ENCODE measurements around the gene STRBP. TPM values are rescaled to one million over a fixed set of nuclear protein-coding genes. Genes with fewer than 3 reads are reported as not detected.

The STRBP gene
- total and polyA plus RNA-seq, 9 of the 15 experiments (the other 6 are each of a cell fraction or from before 2014, with no cell fraction given): 27.7 to 84.0 (median 70.2) TPM

DNA sequence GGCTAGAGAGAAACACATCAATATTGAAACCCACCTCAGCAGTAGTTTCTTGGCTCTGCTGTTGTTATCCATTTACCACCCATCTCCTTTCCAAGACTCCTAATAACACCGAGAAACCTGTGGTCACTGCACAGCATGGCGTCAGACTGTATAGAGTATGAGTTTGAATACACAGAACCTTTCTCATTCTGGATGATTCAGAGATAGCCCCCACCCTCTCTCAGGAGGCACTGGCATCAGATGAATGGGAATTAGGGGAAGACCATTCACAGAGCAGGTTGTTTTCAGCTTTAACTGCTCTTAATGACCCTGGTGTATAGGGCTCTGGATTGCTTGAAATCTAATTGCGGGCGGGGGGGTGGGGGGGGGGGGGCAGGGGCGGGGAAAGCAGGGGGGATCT lies 148.3 kb downstream of the STRBP start:
- no peaks in the 10 kb centered on the region for H3K4me1 ChIP-seq (replicated peaks in 1 of 2; ENCODE audit: control insufficient read depth in 2 of 2, insufficient read depth in 2 of 2, low read length in 2 of 2)
- no peaks in the 10 kb centered on the region for H3K79me2 ChIP-seq (ENCODE audit: control insufficient read depth, insufficient read depth, low read length)
- TF ChIP-seq NBN (IDR thresholded peaks at IDR 0.05; ENCODE audit: low read depth) (no peak), THAP12 (CRISPR knock-in tag; IDR thresholded peaks at IDR 0.05) (no peak), SMC3 (conservative IDR thresholded peaks at IDR 0.05; ENCODE audit: insufficient read depth, low read depth, low read length) (no peak), TAF7 (tag; IDR thresholded peaks at IDR 0.05) (no peak), KDM4B (IDR thresholded peaks at IDR 0.05; ENCODE audit: borderline replicate concordance in 2 of 2, low read depth in 1 of 2) (no peak), ZNF175 (CRISPR knock-in tag; IDR thresholded peaks at IDR 0.05; ENCODE audit: low read depth) (no peak), TCF15 (CRISPR knock-in tag; IDR thresholded peaks at IDR 0.05) (no peak), POLR3G (IDR thresholded peaks at IDR 0.05; ENCODE audit: extremely low read depth, insufficient read length, insufficient replicate concordance) (no peak), KLF1 (tag; IDR thresholded peaks at IDR 0.05) (no peak), CHCHD3 (CRISPR knock-in tag; IDR thresholded peaks at IDR 0.05) (no peak), RHOXF2B (CRISPR knock-in tag; conservative IDR thresholded peaks at IDR 0.05) (no peak)
- TF ChIP-seq, protein P1, sequence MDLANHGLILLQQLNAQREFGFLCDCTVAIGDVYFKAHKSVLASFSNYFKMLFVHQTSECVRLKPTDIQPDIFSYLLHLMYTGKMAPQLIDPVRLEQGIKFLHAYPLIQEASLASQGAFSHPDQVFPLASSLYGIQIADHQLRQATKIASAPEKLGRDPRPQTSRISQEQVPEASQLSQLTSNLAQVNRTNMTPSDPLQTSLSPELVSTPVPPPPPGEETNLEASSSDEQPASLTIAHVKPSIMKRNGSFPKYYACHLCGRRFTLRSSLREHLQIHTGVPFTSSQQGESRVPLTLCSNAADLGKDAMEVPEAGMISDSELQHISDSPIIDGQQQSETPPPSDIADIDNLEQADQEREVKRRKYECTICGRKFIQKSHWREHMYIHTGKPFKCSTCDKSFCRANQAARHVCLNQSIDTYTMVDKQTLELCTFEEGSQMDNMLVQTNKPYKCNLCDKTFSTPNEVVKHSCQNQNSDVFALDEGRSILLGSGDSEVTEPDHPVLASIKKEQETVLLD (IDR thresholded peaks at IDR 0.05): no peak
- TF ChIP-seq, protein P2, sequence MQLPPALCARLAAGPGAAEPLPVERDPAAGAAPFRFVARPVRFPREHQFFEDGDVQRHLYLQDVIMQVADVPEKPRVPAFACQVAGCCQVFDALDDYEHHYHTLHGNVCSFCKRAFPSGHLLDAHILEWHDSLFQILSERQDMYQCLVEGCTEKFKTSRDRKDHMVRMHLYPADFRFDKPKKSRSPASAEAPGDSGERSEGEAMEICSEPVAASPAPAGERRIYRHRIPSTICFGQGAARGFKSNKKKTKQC (CRISPR knock-in tag; IDR thresholded peaks at IDR 0.05): no peak
- ChIA-PET POLR2A (interaction anchor here (0.7 kb wide), 1 partner anchor 9 kb away, joined by 4 read pairs; no protein-coding TSS in a partner anchor), CTCF (ENCODE audit: low intra/inter-chr PET ratio) (no interaction called here)
- H3K27me3 ChIP-seq (ENCODE audit: control insufficient read depth in 2 of 2, insufficient read depth in 2 of 2, low read length in 2 of 2): no peaks in the 10 kb centered on the region
- H3K4me3 ChIP-seq: no peak overlapping the region
- WGBS (ENCODE audit: insufficient coverage, low coverage, missing lambda C conversion rate): 78% methylated on average over 4 of the region's 5 CpGs
- H3K36me3 ChIP-seq (ENCODE audit: control insufficient read depth, insufficient read depth, low read length): peaks cover 61% of the 10 kb centered on the region
- in situ Hi-C loops (cut with MboI): no loop called here
- DNase-seq (ENCODE audit: extremely low read depth in 1 of 4, low spot score in 3 of 4) (no peak), FAIRE-seq (no peak), ATAC-seq (no peak)
- H4K20me1 ChIP-seq (replicated peaks; ENCODE audit: control insufficient read depth, insufficient read depth, low read length): no peaks in the 10 kb centered on the region
- no peak overlapping the region for H2AFZ ChIP-seq (ENCODE audit: low read depth, low read length)
- H3K4me2 ChIP-seq (ENCODE audit: insufficient read depth, low read length): no peak overlapping the region
- BruUV-seq (replicated peaks): no TSS peak
- no peaks in the 10 kb centered on the region for H3K9me3 ChIP-seq (replicated peaks; ENCODE audit: control insufficient read depth, insufficient read depth, low read depth, low read length)
- no peaks in the 10 kb centered on the region for H3K9me1 ChIP-seq (ENCODE audit: control insufficient read depth, insufficient read depth, low read length)
- no peak overlapping the region for H3K9ac ChIP-seq (ENCODE audit: insufficient read depth in 1 of 2, low read depth in 2 of 2, low read length in 2 of 2)
- intact Hi-C loops (cut with micrococcal nuclease): no loop called here
- no peak overlapping the region for H3K27ac ChIP-seq (ENCODE audit: extremely low read depth, low read depth, low read length)

Data from K562 (cell line).